Measurements from ENCODE around the gene ZNF792.
"Not testable (repeated sequence)": the region's sequence is repeated elsewhere in the genome, so short reads cannot be mapped to it uniquely, and the experiment has no call there.

Gene ZNF792

GRCh38 chr19:34970185-34970780, 6.3 kb upstream of the ZNF792 start:
- H3K9me3 ChIP-seq (ENCODE audit: control insufficient read depth, insufficient read depth, low read length); H3K4me1 ChIP-seq (ENCODE audit: insufficient read depth, low read length); H3K9ac ChIP-seq (ENCODE audit: low read depth, low read length); H3K36me3 ChIP-seq (ENCODE audit: insufficient read depth, low read length): not testable (repeated sequence)

- Histone ChIP-seq H3K36me3 (ENCODE audit: insufficient read depth, low read length) (no peaks in the 10 kb centered on the region; the same call in 1 of the 2 replicates), H3K4me1 (ENCODE audit: insufficient read depth, low read length) (no peaks in the 10 kb centered on the region), H3K9me3 (ENCODE audit: control insufficient read depth, insufficient read depth, low read length) (peaks cover 3% of the 10 kb centered on the region; the same call in 1 of the 2 replicates), H3K9ac (ENCODE audit: low read depth, low read length) (no peak overlapping the region)
These were observed 5.7 kb upstream of the ZNF792 start for GRCh38 chr19:34969721-34970120.

GRCh38 chr19:34967551-34967950, 3.5 kb upstream of the ZNF792 start:
- Histone ChIP-seq H3K9ac (ENCODE audit: low read depth, low read length) (no peak overlapping the region), H3K4me1 (ENCODE audit: insufficient read depth, low read length) (peaks cover 3% of the 10 kb centered on the region; the same call in 1 of the 2 replicates), H3K36me3 (ENCODE audit: insufficient read depth, low read length) (no peaks in the 10 kb centered on the region; the same call in 1 of the 2 replicates), H3K9me3 (ENCODE audit: control insufficient read depth, insufficient read depth, low read length) (peaks cover 3% of the 10 kb centered on the region; the same call in 1 of the 2 replicates)

GRCh38 chr19:34965505-34965904, 1.5 kb upstream of the ZNF792 start:
- not testable (repeated sequence) for H3K9ac ChIP-seq (ENCODE audit: low read depth, low read length); H3K9me3 ChIP-seq (ENCODE audit: control insufficient read depth, insufficient read depth, low read length); H3K4me1 ChIP-seq (ENCODE audit: insufficient read depth, low read length); H3K36me3 ChIP-seq (ENCODE audit: insufficient read depth, low read length)

DNA sequence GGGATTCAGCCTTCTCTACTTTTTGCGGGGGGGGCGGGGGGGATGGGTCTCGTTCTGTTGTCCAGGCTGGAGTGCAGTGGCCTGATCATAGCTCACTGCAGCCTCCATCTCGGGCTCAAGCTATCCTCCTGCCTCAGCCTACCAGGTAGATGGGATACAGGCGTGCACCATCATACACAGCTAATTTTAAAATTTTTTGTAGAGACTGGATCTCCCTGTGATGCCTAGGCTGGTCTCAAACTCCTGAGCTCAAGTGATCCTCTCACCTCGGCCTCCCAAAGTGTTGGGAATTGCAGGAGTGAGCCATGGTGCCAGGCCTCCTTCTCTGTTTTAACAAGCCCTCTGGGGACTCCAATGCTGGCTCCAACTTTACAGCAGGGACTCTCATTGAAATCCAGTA, 569 bp upstream of the ZNF792 start:
- no peaks in the 10 kb centered on the region; the same call in 1 of the 2 replicates for H3K36me3 ChIP-seq (ENCODE audit: insufficient read depth, low read length)
- peak overlapping the region; percentile 97; the same call in 1 of the 2 replicates for H3K9ac ChIP-seq (ENCODE audit: low read depth, low read length)
- H3K4me1 ChIP-seq (ENCODE audit: insufficient read depth, low read length): peaks cover 5% of the 10 kb centered on the region; the same call in 1 of the 2 replicates
- peaks cover 1% of the 10 kb centered on the region; the same call in 1 of the 2 replicates for H3K9me3 ChIP-seq (ENCODE audit: control insufficient read depth, insufficient read depth, low read length)

GRCh38 chr19:34962687-34963572, 1.1 kb downstream of the ZNF792 start:
- Histone ChIP-seq H3K9ac (ENCODE audit: low read depth, low read length) (peak overlapping the region; percentile 97), H3K9me3 (ENCODE audit: control insufficient read depth, insufficient read depth, low read length) (peaks cover 18% of the 10 kb centered on the region), H3K4me1 (ENCODE audit: insufficient read depth, low read length) (peaks cover 5% of the 10 kb centered on the region; the same call in 1 of the 2 replicates), H3K36me3 (ENCODE audit: insufficient read depth, low read length) (peaks cover 13% of the 10 kb centered on the region)

DNA sequence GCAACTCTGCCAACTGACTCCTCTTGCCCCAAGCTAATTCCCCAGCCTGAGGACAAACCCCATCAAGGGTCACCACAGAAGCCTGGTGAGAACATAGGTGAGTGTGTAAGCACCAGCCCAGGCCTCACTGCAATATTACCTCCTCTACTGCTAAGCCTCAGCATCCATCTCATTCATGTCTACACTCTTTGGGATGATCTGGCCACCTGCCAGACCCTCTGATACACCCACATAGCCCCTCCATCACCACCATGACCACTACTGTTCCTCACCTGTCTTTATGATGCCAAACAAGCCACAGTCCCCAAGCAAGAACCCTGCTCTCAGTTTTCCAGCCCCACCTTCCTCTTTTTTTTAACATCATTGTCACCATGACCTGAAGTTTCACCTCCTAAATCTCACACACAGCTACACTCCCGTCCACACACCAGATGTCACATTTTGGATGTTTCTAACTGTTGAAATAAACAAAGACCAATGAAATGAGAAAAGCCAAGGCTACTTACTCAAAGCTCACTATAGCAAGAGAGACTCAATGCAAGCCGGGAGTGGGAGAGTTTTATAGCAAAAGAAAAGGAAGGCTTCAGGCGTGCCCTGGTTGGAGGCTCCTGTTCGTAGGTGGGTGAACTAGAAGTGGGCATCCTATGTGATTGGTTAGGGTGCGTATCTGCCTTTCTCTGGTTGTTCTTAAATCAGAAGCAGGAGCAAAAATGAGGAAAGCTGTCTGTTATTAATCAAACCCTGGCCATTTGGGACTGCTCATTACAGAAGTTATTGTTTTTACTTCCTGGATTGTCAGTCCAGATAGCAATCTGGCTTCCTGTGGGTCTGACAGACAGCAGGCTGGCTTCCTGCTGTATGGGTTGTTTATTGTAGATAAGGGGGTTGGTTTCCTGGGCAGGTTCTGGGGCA, 2.0 kb downstream of the ZNF792 start:
- H3K9me3 ChIP-seq (ENCODE audit: control insufficient read depth, insufficient read depth, low read length): peaks cover 25% of the 10 kb centered on the region

DNA sequence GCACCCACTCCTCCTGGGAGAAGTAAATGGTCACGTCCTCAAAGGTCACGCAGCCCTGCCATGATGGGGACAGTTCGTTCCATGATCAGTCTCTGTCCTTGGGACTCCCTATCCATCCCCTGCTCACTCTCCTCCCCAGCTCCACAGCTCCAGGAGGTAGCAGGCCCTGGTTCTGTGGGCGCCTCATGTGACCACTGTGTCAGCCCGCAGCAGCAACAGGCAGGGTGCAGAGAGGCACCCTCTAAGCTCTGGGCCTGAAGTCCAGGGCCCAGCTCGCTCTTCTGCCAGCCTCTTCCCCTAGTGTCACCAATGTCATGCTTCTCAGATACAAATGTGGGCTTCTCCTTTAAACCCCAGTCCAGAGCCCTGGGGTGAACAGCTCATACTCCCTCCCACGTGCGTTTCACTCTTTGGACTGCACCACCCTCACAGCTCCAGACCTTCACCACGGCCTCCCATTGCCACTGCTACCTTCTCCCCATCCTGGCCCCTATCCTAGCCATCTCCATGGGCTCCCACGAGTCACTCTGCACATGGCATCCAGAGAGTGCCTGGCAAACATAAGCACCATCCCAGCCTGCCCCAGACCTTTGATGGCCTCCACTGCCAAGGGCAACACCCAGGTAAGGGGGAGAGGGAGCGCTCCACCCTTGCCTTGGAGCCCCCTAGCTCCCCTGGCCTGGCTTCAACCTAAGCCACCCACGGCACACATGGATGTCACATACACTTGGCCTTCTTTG, 2.9 kb downstream of the ZNF792 start:
- H3K9ac ChIP-seq (ENCODE audit: low read depth, low read length): no peak overlapping the region
- H3K4me1 ChIP-seq (ENCODE audit: insufficient read depth, low read length): peaks cover 5% of the 10 kb centered on the region; the same call in 1 of the 2 replicates
- H3K36me3 ChIP-seq (ENCODE audit: insufficient read depth, low read length): peaks cover 23% of the 10 kb centered on the region
- H3K9me3 ChIP-seq (ENCODE audit: control insufficient read depth, insufficient read depth, low read length): peaks cover 32% of the 10 kb centered on the region

More for the DNA sequence above, 2.0 kb downstream of the ZNF792 start:
- peaks cover 20% of the 10 kb centered on the region for H3K36me3 ChIP-seq (ENCODE audit: insufficient read depth, low read length)
- H3K9ac ChIP-seq (ENCODE audit: low read depth, low read length): no peak overlapping the region
- H3K4me1 ChIP-seq (ENCODE audit: insufficient read depth, low read length): peaks cover 5% of the 10 kb centered on the region; the same call in 1 of the 2 replicates

DNA sequence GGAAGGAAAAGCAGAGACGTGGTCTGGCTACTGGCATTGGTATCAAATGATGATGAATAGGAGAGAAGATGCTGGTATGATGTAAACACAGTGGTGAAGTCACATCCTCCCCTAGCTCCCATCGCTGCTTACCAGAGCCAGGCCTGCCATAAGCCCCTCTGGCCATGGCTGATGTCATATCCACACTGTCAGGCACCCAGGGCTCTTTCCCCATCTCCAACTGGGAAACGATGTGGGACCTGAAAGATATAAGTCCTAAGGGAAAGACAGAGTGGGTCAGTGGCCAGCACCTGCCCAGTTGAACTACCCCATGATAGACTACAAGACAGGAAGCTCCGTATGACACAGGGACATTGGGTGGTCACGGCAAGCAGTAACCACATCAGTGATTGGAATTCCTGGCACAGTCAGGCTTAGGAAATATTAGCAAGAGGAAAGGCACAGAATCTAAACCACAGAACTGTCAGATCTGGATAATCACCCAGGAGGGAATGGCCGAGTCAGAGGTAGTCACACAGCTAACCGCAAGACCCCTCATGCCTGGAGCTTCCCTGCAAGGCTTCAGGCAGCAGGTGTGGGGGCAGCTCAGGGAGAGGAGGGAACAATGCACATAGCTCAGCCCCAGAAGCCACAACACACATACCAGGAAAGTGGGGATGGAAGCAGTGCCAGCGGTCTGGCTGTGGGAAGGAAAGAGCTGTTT, 3.8 kb downstream of the ZNF792 start:
- Histone ChIP-seq H3K4me1 (ENCODE audit: insufficient read depth, low read length) (peaks cover 5% of the 10 kb centered on the region; the same call in 1 of the 2 replicates), H3K9me3 (ENCODE audit: control insufficient read depth, insufficient read depth, low read length) (peaks cover 32% of the 10 kb centered on the region), H3K36me3 (ENCODE audit: insufficient read depth, low read length) (peaks cover 23% of the 10 kb centered on the region), H3K9ac (ENCODE audit: low read depth, low read length) (no peak overlapping the region)

- Histone ChIP-seq H3K9ac (ENCODE audit: low read depth, low read length) (no peak overlapping the region), H3K9me3 (ENCODE audit: control insufficient read depth, insufficient read depth, low read length) (peaks cover 32% of the 10 kb centered on the region), H3K36me3 (ENCODE audit: insufficient read depth, low read length) (peaks cover 23% of the 10 kb centered on the region), H3K4me1 (ENCODE audit: insufficient read depth, low read length) (peaks cover 5% of the 10 kb centered on the region; the same call in 1 of the 2 replicates)
These were observed 5.0 kb downstream of the ZNF792 start for GRCh38 chr19:34959021-34959420.

GRCh38 chr19:34957830-34958751, 5.9 kb downstream of the ZNF792 start:
- H3K9me3 ChIP-seq (ENCODE audit: control insufficient read depth, insufficient read depth, low read length): peaks cover 32% of the 10 kb centered on the region
- H3K4me1 ChIP-seq (ENCODE audit: insufficient read depth, low read length): peaks cover 5% of the 10 kb centered on the region; the same call in 1 of the 2 replicates
- H3K9ac ChIP-seq (ENCODE audit: low read depth, low read length): no peak overlapping the region
- H3K36me3 ChIP-seq (ENCODE audit: insufficient read depth, low read length): peaks cover 23% of the 10 kb centered on the region

DNA sequence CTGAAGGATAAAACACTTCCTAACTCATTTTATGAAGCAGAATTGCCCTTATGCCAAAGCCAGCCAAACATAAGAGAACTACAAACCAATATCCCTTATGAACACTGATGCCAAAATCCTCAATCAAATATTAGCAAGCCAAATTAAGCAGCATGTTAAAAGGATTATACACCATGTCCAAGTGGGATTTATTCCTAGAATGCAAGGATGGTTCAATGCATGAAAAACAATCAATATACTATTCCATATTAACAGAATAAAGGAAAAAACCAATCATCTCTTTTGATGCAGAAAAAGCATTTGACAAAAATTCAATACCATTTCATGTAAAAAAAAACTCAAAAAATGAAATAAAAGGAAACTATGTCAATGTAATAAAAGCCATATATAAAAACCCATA, 10.9 kb downstream of the ZNF792 start:
- no peak overlapping the region for H3K9ac ChIP-seq (ENCODE audit: low read depth, low read length)
- H3K9me3 ChIP-seq (ENCODE audit: control insufficient read depth, insufficient read depth, low read length): peaks cover 19% of the 10 kb centered on the region; the same call in 1 of the 2 replicates
- H3K36me3 ChIP-seq (ENCODE audit: insufficient read depth, low read length): peaks cover 12% of the 10 kb centered on the region
- H3K4me1 ChIP-seq (ENCODE audit: insufficient read depth, low read length): no peaks in the 10 kb centered on the region
